ENCODE measurements around the gene NCAN. TPM values are rescaled to one million over a fixed set of nuclear protein-coding genes. Genes with fewer than 3 reads are reported as not detected.
A peak's percentile ranks its signal among the peaks of the same experiment; 100 is the strongest.

Gene NCAN
- polyA plus RNA-seq, 1 donor from 2014 or later = 52.1 TPM

DNA sequence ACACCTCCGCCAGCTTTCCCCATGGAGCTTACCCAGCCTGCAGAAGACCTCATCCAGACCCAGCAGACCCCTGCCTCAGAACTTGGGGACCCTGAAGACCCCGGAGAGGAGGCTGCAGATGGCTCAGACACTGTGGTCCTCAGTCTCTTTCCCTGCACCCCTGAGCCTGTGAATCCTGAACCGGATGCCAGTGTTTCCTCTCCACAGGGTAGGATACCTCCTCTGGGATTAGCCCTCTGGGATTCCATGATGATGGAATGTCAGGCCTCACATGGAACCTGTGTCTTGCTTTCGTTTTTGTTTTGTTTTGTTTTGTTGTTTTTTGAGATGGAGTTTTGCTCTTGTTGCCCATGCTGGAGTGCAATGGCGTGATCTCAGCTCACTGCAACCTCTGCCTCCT is 17.8 kb upstream of the NCAN start:
- peaks cover 15% of the 10 kb centered on the region for H3K79me2 ChIP-seq (replicated peaks; ENCODE audit: insufficient read depth, low read length)
- H3K9ac ChIP-seq (ENCODE audit: low read length) = no peak overlapping the region
- H2AFZ ChIP-seq (ENCODE audit: low read depth, low read length) = no peak overlapping the region
- no peaks in the 10 kb centered on the region for H3K27me3 ChIP-seq (ENCODE audit: insufficient read depth, low read depth, low read length)
- no peak for TF ChIP-seq MXI1 (conservative IDR thresholded peaks at IDR 0.05; ENCODE audit: poor library complexity, severe bottlenecking)
- no peaks in the 10 kb centered on the region for H3K9me2 ChIP-seq (ENCODE audit: insufficient read depth, low read length)
- no peaks in the 10 kb centered on the region for H3F3A ChIP-seq (ENCODE audit: insufficient read depth, low read length, poor library complexity, severe bottlenecking)
- no peak overlapping the region for H3K4me3 ChIP-seq (ENCODE audit: low read length)
- H3K27ac ChIP-seq (ENCODE audit: low read length) = no peak overlapping the region
- no peaks in the 10 kb centered on the region for H3K9me3 ChIP-seq (ENCODE audit: low read length)
- H4K20me1 ChIP-seq (ENCODE audit: insufficient read depth) = no peaks in the 10 kb centered on the region
- no peak overlapping the region for H3K4me2 ChIP-seq (ENCODE audit: low read length)
- no peaks in the 10 kb centered on the region for H3K36me3 ChIP-seq (ENCODE audit: insufficient read depth, low read length)

DNA sequence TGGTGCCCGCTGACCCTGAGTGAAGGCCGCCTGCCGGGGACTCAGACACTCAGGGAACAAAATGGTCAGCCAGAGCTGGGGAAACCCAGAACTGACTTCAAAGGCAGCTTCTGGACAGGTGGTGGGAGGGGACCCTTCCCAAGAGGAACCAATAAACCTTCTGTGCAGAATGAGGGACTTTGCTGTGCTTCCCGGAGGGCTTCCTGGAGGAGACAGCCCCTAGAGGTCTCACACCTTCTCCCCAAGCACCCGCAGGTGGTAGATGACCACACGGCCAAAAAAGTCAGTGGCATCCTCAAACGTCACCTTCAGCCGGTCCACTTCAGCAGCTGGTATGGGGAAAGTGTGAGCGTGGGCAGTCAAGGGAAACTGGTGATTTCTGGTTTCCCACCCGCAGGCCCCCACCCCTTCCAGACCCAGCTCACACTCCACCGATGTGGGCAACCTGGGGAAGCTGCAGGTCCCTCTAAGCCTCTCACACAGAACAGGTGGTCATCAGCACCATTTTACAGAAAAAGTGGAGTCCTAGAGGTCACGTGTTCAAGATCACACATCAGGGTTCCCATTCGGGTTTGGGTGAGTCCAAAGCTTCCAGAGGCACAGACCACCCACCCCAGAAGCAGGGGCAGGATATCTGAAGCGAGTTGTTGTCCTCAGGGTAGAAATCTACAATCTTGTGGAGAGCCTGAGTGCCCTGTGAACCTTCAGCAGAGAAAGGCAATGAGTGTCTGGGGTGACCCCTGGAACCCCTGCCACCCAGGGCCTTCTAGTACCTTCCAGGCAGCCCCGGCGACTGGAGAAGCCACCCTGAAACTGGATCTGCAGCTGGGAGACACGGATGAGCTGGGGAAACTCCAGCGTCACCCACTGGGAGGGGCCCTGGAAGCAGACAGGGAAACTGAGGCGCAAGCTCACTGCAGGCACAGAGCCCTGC is 9.8 kb upstream of the NCAN start:
- Histone ChIP-seq H4K20me1 (ENCODE audit: insufficient read depth) (no peaks in the 10 kb centered on the region), H2AFZ (ENCODE audit: low read depth, low read length) (no peak overlapping the region), H3K9ac (ENCODE audit: low read length) (no peak overlapping the region), H3K79me2 (replicated peaks; ENCODE audit: insufficient read depth, low read length) (no peaks in the 10 kb centered on the region), H3K27ac (ENCODE audit: low read length) (no peak overlapping the region), H3F3A (ENCODE audit: insufficient read depth, low read length, poor library complexity, severe bottlenecking) (no peaks in the 10 kb centered on the region), H3K9me2 (ENCODE audit: insufficient read depth, low read length) (no peaks in the 10 kb centered on the region), H3K4me2 (ENCODE audit: low read length) (no peak overlapping the region), H3K36me3 (ENCODE audit: insufficient read depth, low read length) (no peaks in the 10 kb centered on the region), H3K9me3 (ENCODE audit: low read length) (no peaks in the 10 kb centered on the region), H3K27me3 (ENCODE audit: insufficient read depth, low read depth, low read length) (no peaks in the 10 kb centered on the region), H3K4me3 (ENCODE audit: low read length) (peak overlapping the region; percentile 77)
- TF ChIP-seq, protein P1, sequence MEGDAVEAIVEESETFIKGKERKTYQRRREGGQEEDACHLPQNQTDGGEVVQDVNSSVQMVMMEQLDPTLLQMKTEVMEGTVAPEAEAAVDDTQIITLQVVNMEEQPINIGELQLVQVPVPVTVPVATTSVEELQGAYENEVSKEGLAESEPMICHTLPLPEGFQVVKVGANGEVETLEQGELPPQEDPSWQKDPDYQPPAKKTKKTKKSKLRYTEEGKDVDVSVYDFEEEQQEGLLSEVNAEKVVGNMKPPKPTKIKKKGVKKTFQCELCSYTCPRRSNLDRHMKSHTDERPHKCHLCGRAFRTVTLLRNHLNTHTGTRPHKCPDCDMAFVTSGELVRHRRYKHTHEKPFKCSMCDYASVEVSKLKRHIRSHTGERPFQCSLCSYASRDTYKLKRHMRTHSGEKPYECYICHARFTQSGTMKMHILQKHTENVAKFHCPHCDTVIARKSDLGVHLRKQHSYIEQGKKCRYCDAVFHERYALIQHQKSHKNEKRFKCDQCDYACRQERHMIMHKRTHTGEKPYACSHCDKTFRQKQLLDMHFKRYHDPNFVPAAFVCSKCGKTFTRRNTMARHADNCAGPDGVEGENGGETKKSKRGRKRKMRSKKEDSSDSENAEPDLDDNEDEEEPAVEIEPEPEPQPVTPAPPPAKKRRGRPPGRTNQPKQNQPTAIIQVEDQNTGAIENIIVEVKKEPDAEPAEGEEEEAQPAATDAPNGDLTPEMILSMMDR (IDR thresholded peaks at IDR 0.05; ENCODE audit: poor library complexity, severe bottlenecking) = no peak

DNA sequence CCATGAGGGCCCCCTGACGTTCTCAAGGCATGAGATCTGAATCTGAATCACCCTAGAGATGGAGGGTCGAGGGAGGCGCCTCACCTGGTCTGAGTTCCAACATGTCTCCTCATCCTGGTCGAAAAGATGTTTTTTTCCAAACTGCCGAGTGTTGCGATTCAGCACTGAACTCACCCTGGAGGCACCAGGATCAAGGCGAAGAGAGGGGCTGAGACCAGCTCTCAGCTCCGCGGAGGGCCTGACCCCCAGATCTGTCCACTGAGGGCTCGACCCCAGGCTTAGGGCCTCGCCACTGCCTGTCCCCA is 9.1 kb upstream of the NCAN start:
- Histone ChIP-seq H3K27ac (ENCODE audit: low read length) (no peak overlapping the region), H2AFZ (ENCODE audit: low read depth, low read length) (no peak overlapping the region)

More for the DNA sequence above, 9.1 kb upstream of the NCAN start:
- no peaks in the 10 kb centered on the region for H4K20me1 ChIP-seq (ENCODE audit: insufficient read depth)
- no peaks in the 10 kb centered on the region for H3K9me2 ChIP-seq (ENCODE audit: insufficient read depth, low read length)
- H3K36me3 ChIP-seq (ENCODE audit: insufficient read depth, low read length) = no peaks in the 10 kb centered on the region
- H3K4me3 ChIP-seq (ENCODE audit: low read length) = peak overlapping the region; percentile 77
- no peaks in the 10 kb centered on the region for H3K79me2 ChIP-seq (replicated peaks; ENCODE audit: insufficient read depth, low read length)
- H3F3A ChIP-seq (ENCODE audit: insufficient read depth, low read length, poor library complexity, severe bottlenecking) = no peaks in the 10 kb centered on the region
- peak overlapping the region; percentile 20 for H3K4me2 ChIP-seq (ENCODE audit: low read length)
- TF ChIP-seq EP300 (conservative IDR thresholded peaks at IDR 0.05; ENCODE audit: poor library complexity, severe bottlenecking) (no peak), SMC3 (conservative IDR thresholded peaks at IDR 0.05; ENCODE audit: poor library complexity) (no peak), EZH2 (IDR thresholded peaks at IDR 0.05; ENCODE audit: borderline replicate concordance, insufficient read depth, low read length, poor library complexity, severe bottlenecking) (no peak), POLR2AphosphoS5 (IDR thresholded peaks at IDR 0.05) (no peak), RAD21 (conservative IDR thresholded peaks at IDR 0.05) (no peak), MXI1 (conservative IDR thresholded peaks at IDR 0.05; ENCODE audit: poor library complexity, severe bottlenecking) (no peak), TAF1 (IDR thresholded peaks at IDR 0.05; ENCODE audit: low read depth) (no peak)
- TF ChIP-seq, protein P2, sequence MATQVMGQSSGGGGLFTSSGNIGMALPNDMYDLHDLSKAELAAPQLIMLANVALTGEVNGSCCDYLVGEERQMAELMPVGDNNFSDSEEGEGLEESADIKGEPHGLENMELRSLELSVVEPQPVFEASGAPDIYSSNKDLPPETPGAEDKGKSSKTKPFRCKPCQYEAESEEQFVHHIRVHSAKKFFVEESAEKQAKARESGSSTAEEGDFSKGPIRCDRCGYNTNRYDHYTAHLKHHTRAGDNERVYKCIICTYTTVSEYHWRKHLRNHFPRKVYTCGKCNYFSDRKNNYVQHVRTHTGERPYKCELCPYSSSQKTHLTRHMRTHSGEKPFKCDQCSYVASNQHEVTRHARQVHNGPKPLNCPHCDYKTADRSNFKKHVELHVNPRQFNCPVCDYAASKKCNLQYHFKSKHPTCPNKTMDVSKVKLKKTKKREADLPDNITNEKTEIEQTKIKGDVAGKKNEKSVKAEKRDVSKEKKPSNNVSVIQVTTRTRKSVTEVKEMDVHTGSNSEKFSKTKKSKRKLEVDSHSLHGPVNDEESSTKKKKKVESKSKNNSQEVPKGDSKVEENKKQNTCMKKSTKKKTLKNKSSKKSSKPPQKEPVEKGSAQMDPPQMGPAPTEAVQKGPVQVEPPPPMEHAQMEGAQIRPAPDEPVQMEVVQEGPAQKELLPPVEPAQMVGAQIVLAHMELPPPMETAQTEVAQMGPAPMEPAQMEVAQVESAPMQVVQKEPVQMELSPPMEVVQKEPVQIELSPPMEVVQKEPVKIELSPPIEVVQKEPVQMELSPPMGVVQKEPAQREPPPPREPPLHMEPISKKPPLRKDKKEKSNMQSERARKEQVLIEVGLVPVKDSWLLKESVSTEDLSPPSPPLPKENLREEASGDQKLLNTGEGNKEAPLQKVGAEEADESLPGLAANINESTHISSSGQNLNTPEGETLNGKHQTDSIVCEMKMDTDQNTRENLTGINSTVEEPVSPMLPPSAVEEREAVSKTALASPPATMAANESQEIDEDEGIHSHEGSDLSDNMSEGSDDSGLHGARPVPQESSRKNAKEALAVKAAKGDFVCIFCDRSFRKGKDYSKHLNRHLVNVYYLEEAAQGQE (IDR thresholded peaks at IDR 0.05; ENCODE audit: borderline replicate concordance) = no peak
- TF ChIP-seq, protein P1 (IDR thresholded peaks at IDR 0.05; ENCODE audit: poor library complexity, severe bottlenecking) = no peak
- H3K9ac ChIP-seq (ENCODE audit: low read length) = peak overlapping the region; percentile 61
- H3K9me3 ChIP-seq (ENCODE audit: low read length) = no peaks in the 10 kb centered on the region
- H3K27me3 ChIP-seq (ENCODE audit: insufficient read depth, low read depth, low read length) = no peaks in the 10 kb centered on the region

All from neural cell (in vitro differentiated cells).